AG09309 (cell line): ENCODE measurements around the gene IGF1R.

Experiments used
- DNase-seq: peaks from one replicate; pipeline ENCODE4 v3.0.0-alpha.2; 2010; ENCODE audit warnings: low read depth
- H3K4me3 ChIP-seq: 2 replicates; pipeline ENCODE4 v1.5.1; 2011; ENCODE audit warnings: mild to moderate bottlenecking, low read depth, low read length, moderate library complexity; ENCODE audit not compliant: control insufficient read depth
- TF ChIP-seq, protein P1 (sequence below): IDR thresholded peaks from 2 replicates; pipeline ENCODE4 v1.5.1; 2011; ENCODE audit warnings: mild to moderate bottlenecking, low read depth, low read length, inconsistent platforms; ENCODE audit not compliant: insufficient read depth, control insufficient read depth; ENCODE audit errors: missing control alignments

The IGF1R gene

DNA sequence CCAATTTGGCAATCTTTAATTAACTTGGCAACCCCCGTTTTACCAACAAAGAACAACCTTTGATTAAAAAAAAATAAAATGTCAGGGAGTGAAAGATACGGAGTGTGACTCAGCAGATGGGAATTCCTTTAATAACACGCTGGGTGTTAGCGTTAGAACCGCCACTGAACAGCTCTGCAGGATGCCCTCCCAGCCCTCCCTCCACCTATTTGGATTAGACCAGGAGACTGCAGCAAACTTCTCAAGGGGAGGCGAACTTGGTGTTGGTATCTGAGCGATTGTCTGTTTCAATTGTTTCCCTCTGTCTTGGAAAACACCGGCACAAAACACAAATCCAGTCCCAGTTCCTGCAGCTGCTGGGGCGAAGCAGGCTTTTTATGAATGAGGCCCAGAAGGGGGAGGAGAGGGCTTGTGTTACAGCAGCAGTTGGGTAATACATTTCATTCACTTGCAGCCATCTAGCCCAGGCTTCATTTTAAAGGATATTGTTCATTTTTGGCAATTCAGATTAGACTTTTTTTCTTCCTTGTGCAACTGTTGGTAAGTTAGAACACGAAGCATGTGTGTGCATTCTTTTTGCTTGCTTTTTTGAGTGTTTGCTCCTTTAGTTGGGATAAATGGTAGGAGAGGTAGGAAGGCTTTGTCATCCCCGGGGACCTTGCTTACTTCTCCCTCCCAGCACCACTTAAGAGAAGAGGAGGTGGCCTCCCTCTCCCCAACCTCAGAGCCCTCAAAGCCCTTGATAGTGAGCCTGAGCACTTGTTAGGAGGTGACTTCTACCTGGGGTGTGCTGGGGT, 152.3 kb downstream of the IGF1R start:
- no peak overlapping the region for H3K4me3 ChIP-seq
- TF ChIP-seq, protein P1, sequence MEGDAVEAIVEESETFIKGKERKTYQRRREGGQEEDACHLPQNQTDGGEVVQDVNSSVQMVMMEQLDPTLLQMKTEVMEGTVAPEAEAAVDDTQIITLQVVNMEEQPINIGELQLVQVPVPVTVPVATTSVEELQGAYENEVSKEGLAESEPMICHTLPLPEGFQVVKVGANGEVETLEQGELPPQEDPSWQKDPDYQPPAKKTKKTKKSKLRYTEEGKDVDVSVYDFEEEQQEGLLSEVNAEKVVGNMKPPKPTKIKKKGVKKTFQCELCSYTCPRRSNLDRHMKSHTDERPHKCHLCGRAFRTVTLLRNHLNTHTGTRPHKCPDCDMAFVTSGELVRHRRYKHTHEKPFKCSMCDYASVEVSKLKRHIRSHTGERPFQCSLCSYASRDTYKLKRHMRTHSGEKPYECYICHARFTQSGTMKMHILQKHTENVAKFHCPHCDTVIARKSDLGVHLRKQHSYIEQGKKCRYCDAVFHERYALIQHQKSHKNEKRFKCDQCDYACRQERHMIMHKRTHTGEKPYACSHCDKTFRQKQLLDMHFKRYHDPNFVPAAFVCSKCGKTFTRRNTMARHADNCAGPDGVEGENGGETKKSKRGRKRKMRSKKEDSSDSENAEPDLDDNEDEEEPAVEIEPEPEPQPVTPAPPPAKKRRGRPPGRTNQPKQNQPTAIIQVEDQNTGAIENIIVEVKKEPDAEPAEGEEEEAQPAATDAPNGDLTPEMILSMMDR = no peak
- DNase-seq = peak; percentile 68

DNA sequence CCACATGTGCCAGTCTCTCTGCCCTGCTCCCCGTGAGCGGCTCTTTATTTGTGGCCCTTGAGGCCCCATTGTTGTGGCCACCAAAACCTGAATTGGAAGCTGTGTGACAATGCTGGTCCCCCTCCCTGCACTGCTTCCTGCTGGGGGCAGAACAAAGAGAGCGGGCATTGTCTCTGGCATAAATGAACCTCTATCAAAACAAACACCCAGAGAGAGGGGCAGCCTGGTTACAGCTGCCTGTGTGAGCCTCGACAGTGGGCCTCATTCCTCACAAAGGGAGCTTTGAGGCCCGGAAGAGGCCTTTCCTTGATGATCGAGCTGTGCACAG, 152.9 kb downstream of the IGF1R start:
- TF ChIP-seq, protein P1 = no peak
- no peak overlapping the region for H3K4me3 ChIP-seq
- DNase-seq = no peak

DNA sequence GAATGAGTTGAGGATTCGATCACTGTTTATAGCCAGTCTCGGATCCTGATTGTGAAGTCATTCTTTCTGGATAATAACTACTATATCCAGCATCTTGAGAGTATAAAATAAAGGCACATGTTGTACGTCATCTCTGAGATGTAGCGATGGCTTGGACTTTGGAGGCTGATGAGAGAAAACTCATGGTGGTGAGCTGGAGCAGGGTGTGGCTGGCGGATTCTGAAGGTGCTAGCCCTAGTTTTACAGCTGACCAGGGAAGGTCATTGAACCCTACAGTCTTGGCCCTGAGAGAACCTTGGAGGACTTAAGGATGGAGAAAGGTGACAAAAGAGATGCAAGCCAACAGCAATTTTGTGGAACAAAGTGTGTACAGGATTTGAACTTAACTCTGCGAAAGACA, 153.8 kb downstream of the IGF1R start:
- no peak overlapping the region for H3K4me3 ChIP-seq
- DNase-seq = no peak
- TF ChIP-seq, protein P1 = no peak

DNA sequence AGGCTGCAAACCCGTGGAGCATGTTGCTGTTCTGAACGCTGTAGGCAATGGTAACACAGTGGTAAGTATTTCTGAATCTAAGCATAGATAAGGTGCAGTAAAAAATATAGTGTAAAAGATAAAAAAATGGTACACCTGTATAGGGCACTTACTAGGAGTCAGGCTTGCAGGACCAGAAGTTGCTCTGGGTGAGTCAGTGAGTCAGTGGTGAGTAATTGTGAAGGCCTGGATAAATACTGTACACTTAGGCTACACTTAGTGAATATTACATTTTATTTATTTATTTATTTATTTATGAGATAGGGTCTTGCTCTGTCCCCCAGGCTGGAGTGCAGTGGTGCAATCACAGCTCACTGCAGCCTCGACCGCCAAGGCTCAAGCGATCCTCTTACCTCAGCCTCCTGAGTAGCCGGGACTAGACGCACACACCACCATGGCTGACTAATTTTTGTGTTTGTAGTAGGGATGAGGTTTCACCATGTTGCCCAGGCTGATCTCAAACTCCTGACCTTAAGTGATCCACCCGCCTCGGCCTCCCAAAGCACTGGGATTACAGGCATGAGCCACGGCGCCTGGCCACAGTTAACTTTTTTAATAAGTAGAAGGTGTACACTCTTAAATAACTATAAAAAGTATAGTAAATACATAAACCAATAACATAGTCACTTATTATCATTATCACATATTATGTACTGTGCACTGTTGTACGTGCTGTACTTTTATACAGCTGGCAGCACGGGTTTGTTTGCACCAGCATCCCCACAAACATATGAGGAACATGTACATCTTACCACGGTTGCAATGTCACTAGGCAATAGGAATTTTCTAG, 155.1 kb downstream of the IGF1R start:
- no peak overlapping the region for H3K4me3 ChIP-seq
- DNase-seq = no peak
- TF ChIP-seq, protein P1 = no peak

DNA sequence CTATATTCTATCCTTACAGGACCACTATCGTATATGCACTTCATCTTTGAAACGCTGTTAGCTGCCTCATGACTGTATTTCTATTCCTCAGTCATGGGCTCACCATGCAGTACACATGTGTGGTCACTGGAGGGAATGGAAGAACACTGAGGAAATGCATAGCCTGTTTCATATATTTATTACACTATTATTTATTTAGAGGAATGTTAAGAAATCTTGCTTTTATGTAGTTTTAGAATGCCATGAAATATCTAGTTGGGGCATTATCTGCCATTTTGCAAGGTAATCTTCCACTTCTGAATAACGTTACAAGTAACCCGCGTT, 155.7 kb downstream of the IGF1R start:
- TF ChIP-seq, protein P1 = no peak
- DNase-seq = no peak
- H3K4me3 ChIP-seq = no peak overlapping the region

DNA sequence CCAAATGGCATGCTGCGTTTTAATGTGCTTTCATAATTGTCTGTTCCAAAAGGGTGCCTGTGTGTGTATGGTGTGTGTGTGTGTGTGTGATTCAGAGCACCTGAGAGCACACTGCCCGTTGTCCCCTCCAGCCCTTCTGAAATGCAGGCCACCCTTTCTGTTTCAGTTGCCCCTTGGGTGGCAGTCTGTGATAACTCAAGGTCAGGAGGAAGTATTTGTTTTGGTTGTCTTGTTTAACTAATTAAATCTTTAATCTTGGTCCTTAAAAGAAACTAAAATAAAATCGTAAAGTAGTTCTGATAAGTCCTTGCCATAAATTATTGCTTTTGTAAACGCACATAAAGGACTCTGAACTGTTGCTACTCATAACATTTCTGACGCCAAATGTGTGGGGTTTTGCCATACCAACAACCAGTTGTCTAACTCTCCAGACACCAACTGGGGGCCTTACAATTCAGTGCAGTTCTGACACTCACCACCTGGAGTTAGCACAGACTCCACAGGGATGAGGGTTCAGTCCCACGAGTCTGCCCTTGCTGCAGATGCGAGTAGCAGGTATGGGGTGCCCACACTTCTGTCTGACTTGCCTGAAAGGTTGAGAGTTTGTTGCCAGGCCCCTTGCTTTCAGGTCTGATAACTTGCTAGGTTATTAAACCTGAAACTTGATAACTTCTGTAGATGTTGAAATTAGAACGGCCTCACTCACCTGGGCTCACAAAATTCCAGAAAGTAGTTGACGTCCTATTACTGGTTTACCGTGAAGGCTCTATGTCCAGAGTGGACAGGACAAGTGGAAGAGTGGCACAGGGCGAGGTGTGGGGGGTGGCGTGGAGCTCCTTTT, 157.3 kb downstream of the IGF1R start:
- TF ChIP-seq, protein P1 = no peak
- no peak for DNase-seq
- no peak overlapping the region for H3K4me3 ChIP-seq
